ENCODE data around the gene MRPL12.
A peak's percentile ranks its signal among the peaks of the same experiment; 100 is the strongest.

The MRPL12 gene

DNA sequence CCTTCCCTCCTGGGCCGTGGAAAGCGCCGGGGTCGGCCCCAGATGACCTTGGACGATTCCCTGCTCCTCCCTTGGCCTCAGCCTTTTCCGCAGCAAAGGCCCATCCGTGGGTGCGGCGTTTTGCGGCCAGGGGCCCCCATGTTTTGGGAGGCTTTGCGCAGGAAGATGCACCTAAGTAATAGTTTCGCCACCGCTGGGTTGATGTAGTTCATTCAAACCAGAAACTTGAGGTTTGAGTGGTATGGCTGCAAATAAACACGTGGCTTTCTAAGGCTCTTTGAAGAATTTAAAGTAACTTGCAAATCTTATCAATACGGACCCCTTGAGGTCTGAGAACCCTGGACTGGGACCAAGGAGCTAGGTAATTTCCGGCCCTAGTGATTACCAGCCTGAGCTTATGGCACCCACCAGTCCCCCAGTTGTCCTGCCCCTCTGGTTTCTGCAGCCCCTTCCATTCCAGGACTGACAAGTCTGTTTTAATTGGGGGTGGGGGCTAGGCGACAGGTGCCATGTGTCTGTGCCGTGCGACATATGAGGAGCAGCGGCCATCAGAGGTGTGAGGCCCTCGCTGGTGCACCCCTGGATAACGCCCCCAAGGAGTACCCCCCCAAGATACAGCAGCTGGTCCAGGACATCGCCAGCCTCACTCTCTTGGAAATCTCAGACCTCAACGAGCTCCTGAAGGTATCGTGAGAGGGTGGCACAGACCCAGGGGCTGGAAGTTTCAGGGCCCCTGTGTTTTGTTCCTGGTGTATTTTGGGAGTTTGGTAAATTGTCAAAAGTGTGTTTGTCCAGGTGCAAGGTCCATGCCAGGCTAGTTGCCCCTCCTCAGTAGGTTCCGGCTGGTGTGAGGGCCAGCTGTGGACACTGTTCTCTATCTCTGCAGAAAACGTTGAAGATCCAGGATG is 834 bp downstream of the MRPL12 start:
- peak overlapping the region; percentile 94 for H3K9ac ChIP-seq (ENCODE audit: low read length)
- H3K36me3 ChIP-seq (ENCODE audit: control insufficient read depth, insufficient read depth, low read length) = peaks cover 64% of the 10 kb centered on the region
- H3K9me3 ChIP-seq (ENCODE audit: control insufficient read depth, insufficient read depth, low read depth, low read length) = no peaks in the 10 kb centered on the region
- H3K27ac ChIP-seq (ENCODE audit: low read depth, low read length) = peak overlapping the region; percentile 92
- no peaks in the 10 kb centered on the region for H3K27me3 ChIP-seq (ENCODE audit: control insufficient read depth, insufficient read depth, low read length)
- H3K4me1 ChIP-seq (ENCODE audit: control insufficient read depth, insufficient read depth, low read length) = peaks cover 14% of the 10 kb centered on the region
- H3K4me3 ChIP-seq (ENCODE audit: low read depth, low read length) = peak overlapping the region; percentile 97

DNA sequence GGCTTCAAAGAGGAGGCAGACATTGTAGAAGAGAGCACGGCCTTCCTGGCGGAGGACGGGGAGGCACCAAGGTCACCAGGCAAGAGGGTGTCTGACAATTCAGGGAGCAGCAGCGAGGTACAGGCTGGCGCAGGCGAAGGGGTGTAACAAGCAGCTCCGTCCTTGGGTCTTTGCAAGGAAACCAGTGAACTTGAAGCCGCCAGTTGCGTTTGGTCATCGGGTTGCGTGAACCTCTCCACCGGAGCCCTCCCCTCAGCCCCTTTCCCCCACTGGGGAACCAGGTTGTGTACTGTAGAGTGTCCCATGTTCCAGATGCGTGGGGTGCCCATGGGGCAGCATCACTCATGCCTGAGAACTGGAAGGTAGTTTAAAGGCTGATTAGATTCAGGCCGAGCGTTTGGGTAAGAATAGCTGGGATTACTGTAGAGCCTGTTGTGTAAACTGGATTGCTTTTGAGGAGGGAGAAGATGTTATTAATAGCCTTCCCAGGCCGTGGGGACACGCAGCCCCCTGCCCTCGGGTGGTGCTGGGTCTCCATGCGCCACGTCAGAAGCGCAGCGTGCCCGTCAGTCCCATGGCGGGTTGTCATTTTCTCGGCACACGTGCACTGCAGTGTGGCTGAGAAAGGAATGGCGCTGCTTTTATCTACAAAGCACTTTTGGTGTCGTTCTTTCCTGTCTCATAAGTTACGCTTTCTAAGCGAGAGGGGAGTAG is 2.5 kb downstream of the MRPL12 start:
- Histone ChIP-seq H3K9ac (ENCODE audit: low read length) (no peak overlapping the region), H3K4me3 (ENCODE audit: low read depth, low read length) (no peak overlapping the region), H3K9me3 (ENCODE audit: control insufficient read depth, insufficient read depth, low read depth, low read length) (no peaks in the 10 kb centered on the region), H3K36me3 (ENCODE audit: control insufficient read depth, insufficient read depth, low read length) (peaks cover 60% of the 10 kb centered on the region), H3K27me3 (ENCODE audit: control insufficient read depth, insufficient read depth, low read length) (peaks cover 4% of the 10 kb centered on the region; the same call in 1 of the 2 replicates), H3K4me1 (ENCODE audit: control insufficient read depth, insufficient read depth, low read length) (peaks cover 22% of the 10 kb centered on the region), H3K27ac (ENCODE audit: low read depth, low read length) (no peak overlapping the region)

DNA sequence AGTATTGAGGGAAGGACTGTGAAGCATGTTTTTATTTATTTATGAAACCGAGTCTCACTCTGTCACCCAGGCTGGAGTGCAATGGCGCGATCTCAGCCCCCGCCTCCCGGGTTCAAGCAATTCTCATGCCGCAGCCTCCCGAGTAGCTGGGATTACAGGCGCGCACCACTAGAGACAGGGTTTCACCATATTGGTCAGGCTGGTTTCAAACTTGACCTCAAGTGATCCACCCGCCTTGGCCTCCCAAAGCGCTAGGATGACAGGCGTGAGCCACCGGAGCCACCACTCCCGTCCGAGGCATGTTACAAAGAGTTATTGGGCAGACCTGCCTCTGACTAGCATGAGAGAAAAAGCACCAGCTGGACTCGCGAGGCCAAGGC is 3.1 kb downstream of the MRPL12 start:
- Histone ChIP-seq H3K4me3 (ENCODE audit: low read depth, low read length) (no peak overlapping the region), H3K4me1 (ENCODE audit: control insufficient read depth, insufficient read depth, low read length) (peaks cover 27% of the 10 kb centered on the region), H3K9me3 (ENCODE audit: control insufficient read depth, insufficient read depth, low read depth, low read length) (no peaks in the 10 kb centered on the region), H3K27ac (ENCODE audit: low read depth, low read length) (no peak overlapping the region), H3K27me3 (ENCODE audit: control insufficient read depth, insufficient read depth, low read length) (peaks cover 9% of the 10 kb centered on the region; the same call in 1 of the 2 replicates), H3K9ac (ENCODE audit: low read length) (no peak overlapping the region), H3K36me3 (ENCODE audit: control insufficient read depth, insufficient read depth, low read length) (peaks cover 54% of the 10 kb centered on the region)

DNA sequence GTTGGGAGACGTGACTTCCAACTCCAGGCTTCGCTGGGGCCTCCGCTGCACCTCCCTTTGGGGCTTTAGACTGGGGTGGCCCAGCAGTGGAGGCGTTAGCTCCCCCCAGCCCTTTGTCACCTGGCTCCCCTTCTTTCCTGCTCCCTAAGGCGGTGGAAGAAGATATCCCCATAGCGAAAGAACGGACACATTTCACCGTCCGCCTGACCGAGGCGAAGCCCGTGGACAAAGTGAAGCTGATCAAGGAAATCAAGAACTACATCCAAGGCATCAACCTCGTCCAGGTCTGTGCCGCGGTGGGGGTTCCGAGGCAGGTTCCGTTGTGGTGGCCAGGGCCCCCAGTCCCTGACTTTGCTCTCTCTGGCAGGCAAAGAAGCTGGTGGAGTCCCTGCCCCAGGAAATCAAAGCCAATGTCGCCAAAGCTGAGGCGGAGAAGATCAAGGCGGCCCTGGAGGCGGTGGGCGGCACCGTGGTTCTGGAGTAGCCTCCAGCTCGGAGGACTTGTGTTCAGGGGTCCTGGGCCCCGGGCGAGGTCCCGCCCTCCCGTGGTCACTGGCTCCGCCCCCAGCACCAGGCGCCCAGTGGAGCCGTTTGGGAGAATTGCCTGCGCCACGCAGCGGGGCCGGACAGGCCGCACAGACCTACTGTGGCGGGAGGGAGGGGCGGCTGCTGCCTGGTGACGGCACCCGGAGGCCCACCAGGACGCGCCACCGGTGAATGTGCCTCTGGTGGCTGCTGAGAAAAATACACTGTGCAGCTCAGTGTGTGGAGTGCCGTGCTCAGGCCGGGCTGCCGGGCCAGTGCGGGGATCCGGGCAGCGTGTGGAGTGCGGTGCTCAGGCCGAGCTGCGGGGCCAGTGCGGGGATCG is 3.8 kb downstream of the MRPL12 start:
- no peaks in the 10 kb centered on the region for H3K9me3 ChIP-seq (ENCODE audit: control insufficient read depth, insufficient read depth, low read depth, low read length)
- peaks cover 9% of the 10 kb centered on the region; the same call in 1 of the 2 replicates for H3K27me3 ChIP-seq (ENCODE audit: control insufficient read depth, insufficient read depth, low read length)
- H3K27ac ChIP-seq (ENCODE audit: low read depth, low read length) = no peak overlapping the region
- H3K9ac ChIP-seq (ENCODE audit: low read length) = no peak overlapping the region
- peaks cover 47% of the 10 kb centered on the region for H3K36me3 ChIP-seq (ENCODE audit: control insufficient read depth, insufficient read depth, low read length)
- peaks cover 24% of the 10 kb centered on the region for H3K4me1 ChIP-seq (ENCODE audit: control insufficient read depth, insufficient read depth, low read length)
- H3K4me3 ChIP-seq (ENCODE audit: low read depth, low read length) = no peak overlapping the region

DNA sequence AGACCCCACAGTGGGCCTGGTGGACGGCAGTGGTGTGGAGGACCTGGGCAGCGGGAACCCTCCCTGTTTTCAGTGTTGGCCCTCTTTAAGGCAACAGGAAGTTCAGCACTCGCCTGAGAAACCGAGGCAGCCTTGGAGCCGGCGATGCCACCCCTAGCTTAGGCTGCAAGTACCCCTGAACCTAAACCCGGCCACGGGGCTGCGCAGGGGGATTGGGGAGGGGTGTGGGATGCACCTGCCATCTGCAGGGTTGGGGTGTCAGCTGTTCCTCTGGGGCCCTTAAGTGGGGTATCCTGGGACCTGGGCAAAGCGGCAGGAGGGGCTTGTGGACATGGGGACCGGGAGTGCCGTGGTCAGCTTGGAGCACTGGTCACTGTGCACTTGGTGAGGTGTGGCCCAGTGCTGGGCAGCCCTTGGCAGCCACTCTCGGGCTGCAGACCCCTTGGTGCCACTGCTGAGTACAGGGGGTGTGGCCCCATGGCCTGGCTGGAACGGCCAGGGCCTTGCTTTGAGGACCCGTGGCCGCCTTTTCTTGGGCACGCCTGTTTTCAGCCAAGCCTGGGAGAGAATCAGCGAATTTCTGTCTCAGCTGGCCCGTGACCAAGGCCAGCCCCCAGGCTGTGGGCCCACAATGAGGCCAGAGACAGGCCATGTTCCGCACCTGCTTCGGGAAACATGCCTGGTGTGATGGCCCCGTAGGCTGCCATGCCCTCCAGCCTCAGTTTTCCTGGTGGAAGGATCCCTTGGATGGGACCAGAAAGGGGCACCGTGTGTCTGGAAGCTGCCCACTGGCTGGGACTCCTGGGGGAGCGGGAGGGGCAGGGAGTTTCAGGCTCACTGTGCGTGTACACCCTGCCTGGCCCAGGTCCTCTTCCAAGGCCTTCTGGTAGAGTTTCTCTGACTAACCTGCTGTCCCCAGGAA is 4.8 kb downstream of the MRPL12 start:
- no peaks in the 10 kb centered on the region for H3K9me3 ChIP-seq (ENCODE audit: control insufficient read depth, insufficient read depth, low read depth, low read length)
- no peak overlapping the region for H3K4me3 ChIP-seq (ENCODE audit: low read depth, low read length)
- H3K36me3 ChIP-seq (ENCODE audit: control insufficient read depth, insufficient read depth, low read length) = peaks cover 43% of the 10 kb centered on the region
- H3K27ac ChIP-seq (ENCODE audit: low read depth, low read length) = no peak overlapping the region
- H3K27me3 ChIP-seq (ENCODE audit: control insufficient read depth, insufficient read depth, low read length) = peaks cover 9% of the 10 kb centered on the region; the same call in 1 of the 2 replicates
- H3K9ac ChIP-seq (ENCODE audit: low read length) = no peak overlapping the region
- peaks cover 21% of the 10 kb centered on the region for H3K4me1 ChIP-seq (ENCODE audit: control insufficient read depth, insufficient read depth, low read length)

DNA sequence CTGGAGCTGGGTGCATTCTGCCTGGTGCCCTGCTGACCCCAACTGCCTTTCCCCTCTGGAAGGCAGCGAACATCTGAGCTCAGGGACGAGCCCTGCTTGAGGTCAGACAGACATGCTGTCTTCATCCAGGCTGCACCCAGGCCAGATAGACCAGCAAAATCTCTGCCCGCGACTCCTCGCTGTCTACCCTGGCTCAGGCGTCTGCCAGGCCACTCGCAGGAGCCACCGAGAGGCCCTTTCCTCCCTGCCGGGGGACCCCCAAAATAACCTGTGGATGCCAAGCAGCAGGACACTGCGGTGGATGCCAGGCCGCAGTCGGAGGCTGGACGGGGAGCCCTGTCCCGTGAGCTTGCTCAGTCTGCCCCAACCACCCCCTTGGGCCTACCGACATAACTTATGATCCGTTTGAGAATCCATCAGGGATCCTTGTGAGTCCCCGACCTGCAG is 5.6 kb downstream of the MRPL12 start:
- Histone ChIP-seq H3K4me3 (ENCODE audit: low read depth, low read length) (no peak overlapping the region), H3K27me3 (ENCODE audit: control insufficient read depth, insufficient read depth, low read length) (peaks cover 9% of the 10 kb centered on the region; the same call in 1 of the 2 replicates), H3K9me3 (ENCODE audit: control insufficient read depth, insufficient read depth, low read depth, low read length) (no peaks in the 10 kb centered on the region), H3K36me3 (ENCODE audit: control insufficient read depth, insufficient read depth, low read length) (peaks cover 43% of the 10 kb centered on the region), H3K27ac (ENCODE audit: low read depth, low read length) (no peak overlapping the region), H3K9ac (ENCODE audit: low read length) (no peak overlapping the region), H3K4me1 (ENCODE audit: control insufficient read depth, insufficient read depth, low read length) (peaks cover 28% of the 10 kb centered on the region)

DNA sequence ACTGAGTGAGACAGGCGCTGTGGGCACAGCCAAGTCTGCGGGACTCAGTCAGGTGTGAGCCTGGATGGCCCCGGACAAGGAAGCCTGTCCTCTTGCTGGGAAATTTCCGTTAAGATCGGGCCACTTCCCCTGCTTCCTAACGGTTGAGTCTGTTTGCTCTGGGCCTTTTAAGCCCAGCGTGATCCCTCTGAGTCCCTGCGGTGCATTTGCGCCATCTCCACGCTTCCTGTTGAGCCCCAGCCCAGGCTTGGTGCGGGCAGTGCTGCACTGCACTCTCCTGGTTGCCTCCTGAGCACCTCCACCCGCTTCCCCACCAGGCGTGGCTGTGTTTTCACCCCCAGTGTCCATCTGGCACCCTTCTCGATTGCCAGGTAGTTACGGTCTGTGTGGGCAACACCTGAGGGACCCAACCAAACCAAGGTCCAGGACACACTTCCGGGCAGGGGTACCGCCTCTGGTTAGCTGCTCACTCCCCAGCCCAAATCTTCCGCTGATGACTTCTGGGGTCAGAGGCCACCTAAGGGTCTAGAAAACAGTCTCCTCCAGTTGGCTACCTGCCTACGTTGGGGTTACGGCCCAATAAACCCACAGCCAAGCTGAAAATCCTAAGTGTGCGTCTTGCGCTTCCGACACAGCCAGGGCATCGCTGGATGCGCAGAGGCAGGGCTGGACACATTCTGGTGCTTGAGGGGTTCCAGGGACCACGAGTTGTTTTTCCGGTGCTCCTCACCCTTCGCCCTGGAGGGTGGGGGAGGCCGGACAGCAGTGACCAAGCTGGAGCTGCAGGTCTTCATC is 7.5 kb downstream of the MRPL12 start:
- H3K27ac ChIP-seq (ENCODE audit: low read depth, low read length) = no peak overlapping the region
- H3K4me3 ChIP-seq (ENCODE audit: low read depth, low read length) = peak overlapping the region; percentile 69
- H3K4me1 ChIP-seq (ENCODE audit: control insufficient read depth, insufficient read depth, low read length) = peaks cover 34% of the 10 kb centered on the region
- H3K9me3 ChIP-seq (ENCODE audit: control insufficient read depth, insufficient read depth, low read depth, low read length) = no peaks in the 10 kb centered on the region
- H3K9ac ChIP-seq (ENCODE audit: low read length) = peak overlapping the region; percentile 56
- H3K36me3 ChIP-seq (ENCODE audit: control insufficient read depth, insufficient read depth, low read length) = peaks cover 41% of the 10 kb centered on the region
- H3K27me3 ChIP-seq (ENCODE audit: control insufficient read depth, insufficient read depth, low read length) = peaks cover 9% of the 10 kb centered on the region; the same call in 1 of the 2 replicates

DNA sequence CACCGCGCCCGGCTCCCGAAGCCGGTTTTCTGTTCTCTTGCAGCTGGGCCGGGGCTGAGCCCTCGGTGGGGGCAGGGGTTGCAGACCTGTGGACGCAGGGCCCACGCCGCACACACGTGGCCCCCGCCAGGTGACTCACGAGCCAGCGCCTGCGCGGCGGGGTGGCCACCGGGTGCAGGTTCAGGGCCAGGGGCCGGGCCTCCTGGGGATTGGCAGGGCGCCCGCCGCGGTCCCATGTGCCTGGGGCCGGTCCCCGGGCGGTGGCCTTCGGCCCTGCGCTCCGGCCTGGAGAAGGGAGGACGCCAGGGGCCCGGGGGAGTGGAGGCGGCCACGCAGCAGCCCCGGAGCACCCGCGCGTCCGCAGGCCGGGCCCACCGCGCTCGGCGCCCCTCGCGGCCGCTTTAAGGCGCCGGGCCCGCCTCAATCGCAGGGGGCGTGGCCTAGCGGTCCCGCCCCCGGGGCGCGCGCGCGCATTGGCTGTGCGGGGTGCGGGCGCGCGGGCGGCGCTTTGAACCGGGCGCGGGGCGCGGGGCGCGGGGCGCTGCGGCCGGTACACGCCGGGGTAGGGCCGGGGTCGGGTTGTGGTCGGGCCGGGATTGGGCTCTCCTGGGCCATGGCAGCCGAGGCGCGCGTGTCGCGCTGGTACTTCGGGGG is 8.8 kb downstream of the MRPL12 start, which contains the start of gene SLC25A10:
TSS of gene SLC25A10 (plus strand) at position 471 of the 654 bp plus-strand sequence. CDS start at position 614, 143 bp downstream.
- Histone ChIP-seq H3K9ac (ENCODE audit: low read length) (peak within 1 kb of the TSS; percentile 80), H3K27ac (ENCODE audit: low read depth, low read length) (0 out of 2 replicates have a peak within 1 kb of the TSS, but pooled peaks have one; percentile 43), H3K4me1 (ENCODE audit: control insufficient read depth, insufficient read depth, low read length) (peaks cover 34% of the 10 kb centered on the region), H3K27me3 (ENCODE audit: control insufficient read depth, insufficient read depth, low read length) (peaks cover 9% of the 10 kb centered on the region; the same call in 1 of the 2 replicates), H3K4me3 (ENCODE audit: low read depth, low read length) (peak within 1 kb of the TSS; percentile 69), H3K9me3 (ENCODE audit: control insufficient read depth, insufficient read depth, low read depth, low read length) (no peaks in the 10 kb centered on the region), H3K36me3 (ENCODE audit: control insufficient read depth, insufficient read depth, low read length) (peaks cover 39% of the 10 kb centered on the region)

DNA sequence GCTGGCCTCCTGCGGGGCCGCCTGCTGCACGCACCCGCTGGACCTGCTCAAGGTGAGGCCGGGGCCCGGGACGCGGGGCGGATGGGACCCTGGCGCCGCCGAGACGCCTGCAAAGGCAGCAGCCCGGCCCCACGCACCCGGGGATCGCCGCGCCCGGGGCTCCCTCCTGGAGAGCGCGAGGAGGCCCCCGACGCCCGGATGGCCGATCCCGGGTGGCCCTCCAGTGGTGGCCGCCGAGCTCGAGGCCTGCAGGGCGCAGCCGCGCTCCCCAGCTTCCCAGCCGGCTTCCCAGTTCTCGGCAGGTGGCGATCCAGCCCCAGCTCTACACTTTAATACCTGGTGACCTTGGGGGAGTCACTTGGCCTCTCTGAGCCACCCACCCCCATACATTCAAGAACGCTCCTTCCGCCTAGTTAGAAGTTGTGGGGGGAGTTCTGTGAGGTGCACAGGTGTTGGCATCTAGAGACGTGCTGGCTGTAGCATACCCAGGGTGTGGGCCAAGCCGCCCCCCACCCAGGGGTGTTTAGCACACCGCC is 9.4 kb downstream of the MRPL12 start:
- peak overlapping the region; percentile 69 for H3K4me3 ChIP-seq (ENCODE audit: low read depth, low read length)
- no peak overlapping the region for H3K27ac ChIP-seq (ENCODE audit: low read depth, low read length)
- peaks cover 9% of the 10 kb centered on the region; the same call in 1 of the 2 replicates for H3K27me3 ChIP-seq (ENCODE audit: control insufficient read depth, insufficient read depth, low read length)
- no peaks in the 10 kb centered on the region for H3K9me3 ChIP-seq (ENCODE audit: control insufficient read depth, insufficient read depth, low read depth, low read length)
- peaks cover 39% of the 10 kb centered on the region for H3K36me3 ChIP-seq (ENCODE audit: control insufficient read depth, insufficient read depth, low read length)
- peaks cover 34% of the 10 kb centered on the region for H3K4me1 ChIP-seq (ENCODE audit: control insufficient read depth, insufficient read depth, low read length)
- peak overlapping the region; percentile 80 for H3K9ac ChIP-seq (ENCODE audit: low read length)

All from HUES6 (cell line).